Epithelial cell of esophagus (primary cell): ENCODE results near the gene COP1.

Experiments used
- DNase-seq: peaks from one replicate; pipeline ENCODE4 v3.0.0; 2010; ENCODE audit warnings: low read depth
- H3K4me3 ChIP-seq: 2 replicates; pipeline ENCODE4 v1.5.1; 2011; ENCODE audit warnings: mild to moderate bottlenecking, low read length, control low read depth
- TF ChIP-seq, protein P1 (sequence below): IDR thresholded peaks from 2 replicates; pipeline ENCODE4 v1.5.1; 2011; ENCODE audit warnings: low read depth, mild to moderate bottlenecking, low read length, control low read depth, inconsistent platforms; ENCODE audit not compliant: insufficient read depth; ENCODE audit errors: missing control alignments

Gene COP1

DNA sequence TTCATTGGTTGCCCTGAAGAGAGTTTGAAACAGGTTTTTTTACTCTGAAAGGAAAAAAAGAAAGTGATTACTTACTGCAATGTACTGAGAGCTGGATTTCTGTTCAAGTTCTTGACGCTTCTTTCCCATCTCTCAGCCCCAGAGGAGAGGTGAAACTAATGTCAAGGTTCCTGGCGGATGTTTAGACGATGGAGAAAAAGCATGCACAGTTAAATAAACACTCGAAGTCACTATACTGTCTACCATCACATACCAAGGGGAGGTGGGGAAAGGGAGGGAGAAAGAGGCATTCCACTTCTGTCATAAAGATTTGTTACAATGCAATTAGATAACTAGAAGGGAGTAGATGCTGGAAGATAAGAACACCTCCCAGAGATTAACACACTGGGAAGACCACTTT lies 286.7 kb downstream of the COP1 start:
- no peak overlapping the region for H3K4me3 ChIP-seq
- TF ChIP-seq, protein P1, sequence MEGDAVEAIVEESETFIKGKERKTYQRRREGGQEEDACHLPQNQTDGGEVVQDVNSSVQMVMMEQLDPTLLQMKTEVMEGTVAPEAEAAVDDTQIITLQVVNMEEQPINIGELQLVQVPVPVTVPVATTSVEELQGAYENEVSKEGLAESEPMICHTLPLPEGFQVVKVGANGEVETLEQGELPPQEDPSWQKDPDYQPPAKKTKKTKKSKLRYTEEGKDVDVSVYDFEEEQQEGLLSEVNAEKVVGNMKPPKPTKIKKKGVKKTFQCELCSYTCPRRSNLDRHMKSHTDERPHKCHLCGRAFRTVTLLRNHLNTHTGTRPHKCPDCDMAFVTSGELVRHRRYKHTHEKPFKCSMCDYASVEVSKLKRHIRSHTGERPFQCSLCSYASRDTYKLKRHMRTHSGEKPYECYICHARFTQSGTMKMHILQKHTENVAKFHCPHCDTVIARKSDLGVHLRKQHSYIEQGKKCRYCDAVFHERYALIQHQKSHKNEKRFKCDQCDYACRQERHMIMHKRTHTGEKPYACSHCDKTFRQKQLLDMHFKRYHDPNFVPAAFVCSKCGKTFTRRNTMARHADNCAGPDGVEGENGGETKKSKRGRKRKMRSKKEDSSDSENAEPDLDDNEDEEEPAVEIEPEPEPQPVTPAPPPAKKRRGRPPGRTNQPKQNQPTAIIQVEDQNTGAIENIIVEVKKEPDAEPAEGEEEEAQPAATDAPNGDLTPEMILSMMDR: no peak
- DNase-seq: no peak

DNA sequence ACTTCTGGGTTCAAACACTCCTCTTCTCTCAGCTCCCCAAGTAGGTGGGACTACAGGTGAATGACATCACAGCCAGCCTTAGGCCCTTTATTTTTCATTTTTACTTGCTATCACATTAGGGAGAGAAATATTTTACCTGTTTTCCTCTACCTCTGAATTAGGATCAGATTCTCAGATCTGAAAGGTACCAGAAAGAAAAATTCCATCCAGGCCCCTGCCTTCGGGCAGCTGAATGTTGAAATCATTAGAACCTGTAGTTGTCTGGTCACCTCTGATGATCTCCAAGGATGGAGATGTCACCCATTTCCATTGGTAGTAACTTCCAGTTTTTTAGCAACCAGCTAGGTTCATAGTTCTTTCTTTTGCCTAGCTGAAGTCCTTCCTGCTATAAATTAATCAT lies 288.1 kb downstream of the COP1 start:
- TF ChIP-seq, protein P1: no peak
- DNase-seq: no peak

GRCh38 chr1:175918364-175918801 lies 288.7 kb downstream of the COP1 start:
- no peak overlapping the region for H3K4me3 ChIP-seq
- TF ChIP-seq, protein P1: no peak
- DNase-seq: no peak

More for the DNA sequence above, 288.1 kb downstream of the COP1 start:
- H3K4me3 ChIP-seq: no peak overlapping the region

DNA sequence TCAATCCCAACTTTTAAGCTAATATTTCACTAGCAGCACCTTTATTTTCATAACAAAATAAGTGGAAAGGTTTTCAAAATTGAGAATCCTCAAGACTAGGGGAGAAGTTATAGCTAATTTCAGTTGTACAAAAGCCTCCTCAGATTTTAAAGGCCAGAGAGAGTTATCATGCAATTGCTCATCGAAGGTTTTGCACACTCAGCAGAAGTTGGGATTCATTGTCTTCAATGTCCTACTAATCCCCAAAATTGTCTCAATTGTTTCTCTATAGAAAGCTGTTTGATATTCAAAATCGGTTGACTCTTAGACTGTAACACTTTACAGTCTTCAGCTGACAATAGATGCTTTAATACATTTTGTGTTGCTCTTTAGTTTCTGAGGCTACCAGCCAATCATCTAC lies 293.0 kb downstream of the COP1 start:
- DNase-seq: no peak
- TF ChIP-seq, protein P1: no peak
- no peak overlapping the region for H3K4me3 ChIP-seq

- peak; percentile 10 for DNase-seq
- TF ChIP-seq, protein P1: no peak
- H3K4me3 ChIP-seq: no peak overlapping the region
Observed at GRCh38 chr1:175911138-175911537, 295.9 kb downstream of the COP1 start.

GRCh38 chr1:175906370-175906769 lies 300.7 kb downstream of the COP1 start:
- no peak for DNase-seq
- no peak overlapping the region for H3K4me3 ChIP-seq
- TF ChIP-seq, protein P1: no peak

GRCh38 chr1:175904808-175905207 lies 302.3 kb downstream of the COP1 start:
- no peak for DNase-seq
- TF ChIP-seq, protein P1: no peak
- no peak overlapping the region for H3K4me3 ChIP-seq
